Peyer's patch (tissue), 4 donors: ENCODE results near the gene ANKRD13D.

Experiments used
- CTCF ChIP-seq, 6 experiments: fragments of 450-650 bp in 4 of 6; fragments of 200-600 bp in 2 of 6; sonication (generic) in 1 of 6; IDR thresholded peaks; one replicate each; pipeline ENCODE4 v1.5.1; 2017 to 2019; ENCODE audit warnings: antibody characterized with exemption in 6 of 6, mild to moderate bottlenecking in 3 of 6, moderate library complexity in 1 of 6
- POLR2A ChIP-seq, 2 donors: fragments of 450-650 bp; IDR thresholded peaks; one replicate each; pipeline ENCODE4 v1.5.1; 2017; ENCODE audit warnings: antibody characterized with exemption in 2 of 2, mild to moderate bottlenecking in 2 of 2, moderate library complexity in 2 of 2

GRCh38 chr11:67265633-67266448, 23.3 kb upstream of the ANKRD13D start:
- peak; percentile 70 to 96 (median 92) for TF ChIP-seq CTCF (IDR thresholded peaks at IDR 0.05)
- no peak for TF ChIP-seq POLR2A (IDR thresholded peaks at IDR 0.05)
